ENCODE measurements around the gene FBXL13. TPM values are rescaled to one million over a fixed set of nuclear protein-coding genes. Genes with fewer than 3 reads are reported as not detected.
A peak's percentile ranks its signal among the peaks of the same experiment; 100 is the strongest.

Gene FBXL13
- total RNA-seq, 1 donor from 2014 or later = 0.36 TPM

DNA sequence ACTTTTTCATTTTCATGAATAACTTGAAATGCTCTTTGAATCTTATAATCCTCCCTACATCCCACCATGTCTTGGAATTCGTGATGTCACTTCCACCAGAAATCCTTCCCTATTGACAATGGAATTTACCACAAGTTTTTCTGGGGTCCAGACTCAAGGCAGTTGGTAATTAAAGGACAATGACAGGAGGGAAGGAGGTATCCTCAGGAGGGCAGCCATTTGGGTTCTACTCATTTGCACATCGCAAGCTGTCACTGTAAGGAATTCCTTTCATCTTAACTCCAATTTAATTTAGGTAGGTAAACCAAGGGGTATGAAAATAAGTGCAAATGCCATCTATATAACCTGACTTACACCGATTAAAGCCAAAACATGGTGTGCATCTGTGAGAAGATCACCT, 139.9 kb downstream of the FBXL13 start:
- no peak for DNase-seq
- peak overlapping the region; percentile 1 for H3K4me3 ChIP-seq
- H3K9me3 ChIP-seq (replicated peaks) = no peaks in the 10 kb centered on the region
- peak overlapping the region; percentile 74 for H3K27ac ChIP-seq (replicated peaks)
- TF ChIP-seq, protein P1, sequence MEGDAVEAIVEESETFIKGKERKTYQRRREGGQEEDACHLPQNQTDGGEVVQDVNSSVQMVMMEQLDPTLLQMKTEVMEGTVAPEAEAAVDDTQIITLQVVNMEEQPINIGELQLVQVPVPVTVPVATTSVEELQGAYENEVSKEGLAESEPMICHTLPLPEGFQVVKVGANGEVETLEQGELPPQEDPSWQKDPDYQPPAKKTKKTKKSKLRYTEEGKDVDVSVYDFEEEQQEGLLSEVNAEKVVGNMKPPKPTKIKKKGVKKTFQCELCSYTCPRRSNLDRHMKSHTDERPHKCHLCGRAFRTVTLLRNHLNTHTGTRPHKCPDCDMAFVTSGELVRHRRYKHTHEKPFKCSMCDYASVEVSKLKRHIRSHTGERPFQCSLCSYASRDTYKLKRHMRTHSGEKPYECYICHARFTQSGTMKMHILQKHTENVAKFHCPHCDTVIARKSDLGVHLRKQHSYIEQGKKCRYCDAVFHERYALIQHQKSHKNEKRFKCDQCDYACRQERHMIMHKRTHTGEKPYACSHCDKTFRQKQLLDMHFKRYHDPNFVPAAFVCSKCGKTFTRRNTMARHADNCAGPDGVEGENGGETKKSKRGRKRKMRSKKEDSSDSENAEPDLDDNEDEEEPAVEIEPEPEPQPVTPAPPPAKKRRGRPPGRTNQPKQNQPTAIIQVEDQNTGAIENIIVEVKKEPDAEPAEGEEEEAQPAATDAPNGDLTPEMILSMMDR (IDR thresholded peaks at IDR 0.05; ENCODE audit: borderline replicate concordance) = no peak
- peaks cover 33% of the 10 kb centered on the region for H3K4me1 ChIP-seq
- intact Hi-C loops (cut with micrococcal nuclease) = no loop called here
- no peaks in the 10 kb centered on the region for H3K27me3 ChIP-seq (ENCODE audit: low read depth)
- H3K36me3 ChIP-seq = no peaks in the 10 kb centered on the region

DNA sequence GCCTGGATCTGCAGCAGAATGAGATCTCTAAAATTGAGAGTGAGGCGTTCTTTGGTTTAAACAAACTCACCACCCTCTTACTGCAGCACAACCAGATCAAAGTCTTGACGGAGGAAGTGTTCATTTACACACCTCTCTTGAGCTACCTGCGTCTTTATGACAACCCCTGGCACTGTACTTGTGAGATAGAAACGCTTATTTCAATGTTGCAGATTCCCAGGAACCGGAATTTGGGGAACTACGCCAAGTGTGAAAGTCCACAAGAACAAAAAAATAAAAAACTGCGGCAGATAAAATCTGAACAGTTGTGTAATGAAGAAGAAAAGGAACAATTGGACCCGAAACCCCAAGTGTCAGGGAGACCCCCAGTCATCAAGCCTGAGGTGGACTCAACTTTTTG, 140.4 kb downstream of the FBXL13 start:
- no peak for DNase-seq
- H3K9me3 ChIP-seq (replicated peaks) = no peaks in the 10 kb centered on the region
- intact Hi-C loops (cut with micrococcal nuclease) = no loop called here
- peak overlapping the region; percentile 1 for H3K4me3 ChIP-seq
- H3K27me3 ChIP-seq (ENCODE audit: low read depth) = no peaks in the 10 kb centered on the region
- TF ChIP-seq, protein P1 (IDR thresholded peaks at IDR 0.05; ENCODE audit: borderline replicate concordance) = no peak
- peak overlapping the region; percentile 74 for H3K27ac ChIP-seq (replicated peaks)
- peaks cover 32% of the 10 kb centered on the region for H3K4me1 ChIP-seq
- no peaks in the 10 kb centered on the region for H3K36me3 ChIP-seq

DNA sequence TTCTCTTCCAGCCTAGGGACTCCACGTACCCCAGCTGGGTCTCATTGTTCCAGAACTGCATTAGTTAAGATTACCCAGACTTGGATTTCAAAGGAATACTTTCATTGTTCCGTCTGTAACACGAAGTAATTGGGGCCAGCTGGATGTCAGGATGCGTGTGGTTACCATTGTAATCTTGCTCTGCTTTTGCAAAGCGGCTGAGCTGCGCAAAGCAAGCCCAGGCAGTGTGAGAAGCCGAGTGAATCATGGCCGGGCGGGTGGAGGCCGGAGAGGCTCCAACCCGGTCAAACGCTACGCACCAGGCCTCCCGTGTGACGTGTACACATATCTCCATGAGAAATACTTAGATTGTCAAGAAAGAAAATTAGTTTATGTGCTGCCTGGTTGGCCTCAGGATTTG, 140.8 kb downstream of the FBXL13 start:
- DNase-seq = peak; percentile 71
- TF ChIP-seq, protein P1 (IDR thresholded peaks at IDR 0.05; ENCODE audit: borderline replicate concordance) = no peak
- intact Hi-C loops (cut with micrococcal nuclease) = no loop called here
- Histone ChIP-seq H3K27me3 (ENCODE audit: low read depth) (no peaks in the 10 kb centered on the region), H3K4me3 (no peak overlapping the region), H3K27ac (replicated peaks) (peak overlapping the region; percentile 74), H3K9me3 (replicated peaks) (no peaks in the 10 kb centered on the region), H3K4me1 (peaks cover 27% of the 10 kb centered on the region), H3K36me3 (no peaks in the 10 kb centered on the region)

DNA sequence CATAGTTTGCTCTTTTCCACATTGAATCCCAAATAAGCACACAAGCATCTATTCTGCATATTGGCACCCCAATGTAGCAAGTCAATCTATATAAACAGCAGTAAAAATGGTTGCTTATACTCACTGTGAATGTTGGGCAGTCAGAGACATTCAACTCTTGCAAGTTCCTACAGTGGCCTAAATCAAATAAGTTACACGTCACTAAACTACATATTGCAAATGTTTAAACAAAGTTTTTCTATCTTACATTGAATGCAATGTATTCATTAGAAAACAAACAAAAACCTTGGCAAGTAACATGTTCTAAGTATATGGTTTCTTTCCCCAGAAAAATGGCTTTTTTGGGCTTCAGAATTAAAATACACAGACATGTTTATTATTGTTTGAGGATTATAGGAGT, 142.8 kb downstream of the FBXL13 start:
- Histone ChIP-seq H3K27me3 (ENCODE audit: low read depth) (no peaks in the 10 kb centered on the region), H3K27ac (replicated peaks) (no peak overlapping the region), H3K36me3 (no peaks in the 10 kb centered on the region), H3K4me3 (no peak overlapping the region), H3K9me3 (replicated peaks) (no peaks in the 10 kb centered on the region), H3K4me1 (peaks cover 15% of the 10 kb centered on the region)
- no peak for DNase-seq
- intact Hi-C loops (cut with micrococcal nuclease) = no loop called here
- TF ChIP-seq, protein P1 (IDR thresholded peaks at IDR 0.05; ENCODE audit: borderline replicate concordance) = no peak

DNA sequence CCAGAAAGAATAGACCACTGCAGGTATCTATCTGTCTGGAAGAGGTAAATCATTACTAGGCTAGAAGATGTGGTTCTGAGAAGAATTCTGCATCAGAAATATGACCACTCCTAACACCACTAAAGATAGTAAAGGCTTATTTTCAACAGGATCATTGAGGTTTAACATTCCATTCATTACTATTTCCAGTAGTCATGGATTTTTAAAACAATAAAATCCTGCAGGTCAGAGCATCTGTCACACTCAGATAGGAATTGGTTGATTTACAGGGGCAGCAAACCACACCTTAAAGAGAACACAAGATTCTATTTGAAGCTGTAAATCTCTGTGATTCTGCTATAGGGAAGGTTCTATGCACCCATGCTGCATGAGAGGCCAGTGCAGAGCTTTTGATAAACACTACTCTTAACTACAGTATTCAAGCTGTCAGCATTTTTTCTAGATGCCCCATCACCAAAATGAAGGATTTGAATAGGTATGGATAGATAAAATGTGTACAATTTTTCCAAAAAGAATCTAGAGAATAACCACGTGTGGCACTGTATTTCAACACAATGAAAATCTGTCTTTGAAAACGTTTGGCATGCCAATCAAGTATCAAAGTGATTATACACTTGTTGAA, 147.2 kb downstream of the FBXL13 start:
- DNase-seq = no peak
- no peaks in the 10 kb centered on the region for H3K9me3 ChIP-seq (replicated peaks)
- H3K4me3 ChIP-seq = no peak overlapping the region
- H3K4me1 ChIP-seq = no peaks in the 10 kb centered on the region
- H3K36me3 ChIP-seq = no peaks in the 10 kb centered on the region
- H3K27me3 ChIP-seq (ENCODE audit: low read depth) = no peaks in the 10 kb centered on the region
- TF ChIP-seq, protein P1 (IDR thresholded peaks at IDR 0.05; ENCODE audit: borderline replicate concordance) = no peak
- no peak overlapping the region for H3K27ac ChIP-seq (replicated peaks)
- intact Hi-C loops (cut with micrococcal nuclease) = no loop called here

Measured in left ventricle myocardium inferior (tissue), 1 donor.